Naive B cell (primary cell): ENCODE measurements around the gene RFC5. TPM values are rescaled to one million over a fixed set of nuclear protein-coding genes. Genes with fewer than 3 reads are reported as not detected.

Experiments
- polyA plus RNA-seq, 6 donors: library from polyadenylated mRNA; unstranded; fragments of 300-500 nt; fragmentation: Illumina TruSeq; gene quantifications; one replicate each; pipeline ENCODE4 v1.2.3, GENCODE V29; 2021; ENCODE audit warnings: low read depth in 6 of 6

The RFC5 gene
- polyA plus RNA-seq, 6 donors from 2014 or later = 16.0 to 26.8 (median 24.1) TPM

Other genes starting within 250 kb of the RFC5 start
- gene KSR2, start 47.7 kb upstream of the RFC5 start, polyA plus RNA-seq = not detected
- 10 to 100 TPM in 1 of 6 donors, 1 to 10 TPM in 5; 5.8 to 12.8 (median 8.3) TPM for gene WSB2, start 44.5 kb downstream of the RFC5 start, polyA plus RNA-seq
- 1 to 10 TPM in 4 of 6 donors, under 1 TPM in 1, not detected in 1; 0.36 to 3.1 (median 1.7) TPM for gene VSIG10, start 87.3 kb downstream of the RFC5 start, polyA plus RNA-seq
- 100 to 1,000 TPM; 237 to 308 (median 258) TPM for gene PEBP1, start 119.4 kb downstream of the RFC5 start, polyA plus RNA-seq